Retinal pigment epithelial cell (primary cell): ENCODE results near the gene ZNF132.
A peak's percentile ranks its signal among the peaks of the same experiment; 100 is the strongest.

ENCODE experiments used
- DNase-seq: peaks from one replicate; pipeline ENCODE4 v3.0.0-alpha.2; 2010; ENCODE audit warnings: low read depth
- H3K4me3 ChIP-seq: 2 replicates; pipeline ENCODE4 v1.5.1; 2011; ENCODE audit warnings: mild to moderate bottlenecking, low read length, control low read depth, moderate library complexity
- TF ChIP-seq, protein P1 (sequence below): conservative IDR thresholded peaks from 2 replicates; pipeline ENCODE4 v1.5.1; 2011; ENCODE audit warnings: low read depth, low read length, control low read depth, inconsistent platforms

The ZNF132 gene

DNA sequence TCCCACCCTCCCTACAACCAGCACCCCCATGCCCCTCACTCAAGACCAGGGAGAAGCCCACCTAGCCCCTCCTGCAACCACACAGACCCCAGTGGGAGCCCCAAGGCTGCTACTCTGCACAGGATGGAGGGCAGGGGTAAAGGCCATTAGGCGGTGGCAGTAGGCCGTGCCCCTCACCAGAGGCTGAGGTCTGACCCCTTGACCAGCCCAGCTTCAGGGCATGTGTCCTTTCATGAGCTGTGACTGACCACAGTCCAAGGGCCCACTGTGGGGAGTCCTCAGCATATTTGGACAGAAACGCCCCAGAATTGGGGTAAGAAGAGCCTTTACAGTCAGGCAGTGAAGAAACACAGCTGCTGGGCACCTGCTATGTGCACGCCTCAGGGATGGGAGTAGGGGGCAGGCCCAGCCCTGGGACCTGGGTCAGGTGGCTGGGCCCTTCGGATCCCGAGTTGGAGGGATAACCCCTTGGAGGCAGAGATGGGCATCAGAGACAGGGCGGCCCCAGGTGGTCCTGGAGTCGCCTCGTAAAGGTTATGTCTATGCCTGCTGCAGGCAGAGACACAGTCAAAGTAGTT, 54.6 kb downstream of the ZNF132 start:
- peak overlapping the region; percentile 66 for H3K4me3 ChIP-seq
- TF ChIP-seq, protein P1, sequence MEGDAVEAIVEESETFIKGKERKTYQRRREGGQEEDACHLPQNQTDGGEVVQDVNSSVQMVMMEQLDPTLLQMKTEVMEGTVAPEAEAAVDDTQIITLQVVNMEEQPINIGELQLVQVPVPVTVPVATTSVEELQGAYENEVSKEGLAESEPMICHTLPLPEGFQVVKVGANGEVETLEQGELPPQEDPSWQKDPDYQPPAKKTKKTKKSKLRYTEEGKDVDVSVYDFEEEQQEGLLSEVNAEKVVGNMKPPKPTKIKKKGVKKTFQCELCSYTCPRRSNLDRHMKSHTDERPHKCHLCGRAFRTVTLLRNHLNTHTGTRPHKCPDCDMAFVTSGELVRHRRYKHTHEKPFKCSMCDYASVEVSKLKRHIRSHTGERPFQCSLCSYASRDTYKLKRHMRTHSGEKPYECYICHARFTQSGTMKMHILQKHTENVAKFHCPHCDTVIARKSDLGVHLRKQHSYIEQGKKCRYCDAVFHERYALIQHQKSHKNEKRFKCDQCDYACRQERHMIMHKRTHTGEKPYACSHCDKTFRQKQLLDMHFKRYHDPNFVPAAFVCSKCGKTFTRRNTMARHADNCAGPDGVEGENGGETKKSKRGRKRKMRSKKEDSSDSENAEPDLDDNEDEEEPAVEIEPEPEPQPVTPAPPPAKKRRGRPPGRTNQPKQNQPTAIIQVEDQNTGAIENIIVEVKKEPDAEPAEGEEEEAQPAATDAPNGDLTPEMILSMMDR = no peak

DNA sequence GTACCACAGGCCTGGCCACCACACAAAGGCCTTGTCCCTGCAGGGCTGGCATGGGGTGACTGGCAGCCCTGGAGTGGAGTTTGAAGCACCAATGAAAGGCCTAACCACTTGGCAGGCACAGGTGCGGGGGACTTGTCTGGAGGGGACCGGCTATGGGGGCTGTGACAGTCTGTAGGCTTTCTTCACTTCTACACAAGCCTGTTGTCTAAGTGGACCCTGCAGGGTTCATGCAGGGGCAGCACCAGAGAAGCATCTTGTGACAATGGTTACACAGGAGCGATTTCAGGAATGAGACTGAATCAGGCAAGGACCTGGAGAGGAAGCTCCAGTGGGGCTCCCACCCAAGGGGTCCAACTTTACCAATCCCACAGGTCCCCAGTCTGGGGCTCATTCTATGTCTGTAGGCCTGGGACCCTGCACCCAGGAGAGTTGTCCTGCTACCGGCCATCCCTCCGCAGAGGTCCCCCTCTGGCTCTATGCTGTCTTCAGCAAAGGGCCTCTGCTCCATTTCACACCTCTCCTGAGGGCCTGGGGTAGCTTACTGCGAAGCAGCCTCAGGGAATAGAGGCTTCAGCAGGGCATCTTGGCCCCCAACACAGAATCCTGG, 56.9 kb downstream of the ZNF132 start:
- no peak for DNase-seq
- TF ChIP-seq, protein P1 = no peak
- no peak overlapping the region for H3K4me3 ChIP-seq

More for the DNA sequence above, 54.6 kb downstream of the ZNF132 start:
- DNase-seq = no peak
